Kidney (tissue), 14 donors: ENCODE results near the gene CLCN2. TPM values are rescaled to one million over a fixed set of nuclear protein-coding genes. Genes with fewer than 3 reads are reported as not detected.
A peak's percentile ranks its signal among the peaks of the same experiment; 100 is the strongest.

Source experiments
- DNase-seq, 5 donors: peaks; one replicate each; pipeline ENCODE4 v3.0.0-alpha.2; 2013 to 2020
- FAIRE-seq: peaks from 2 replicates; lab custom pipeline; 2012; peaks lifted over from hg19 to GRCh38; lab: Jason Lieb, UNC
- H3K27ac ChIP-seq, 2 donors: one replicate each; pipeline ENCODE4 v1.7.0; 2013; ENCODE audit warnings: low read depth in 2 of 2, low read length in 2 of 2, inconsistent platforms in 1 of 2
- H3K27me3 ChIP-seq: one replicate; pipeline ENCODE4 v1.7.1; 2013; ENCODE audit warnings: low read length, inconsistent platforms; ENCODE audit not compliant: control insufficient read depth, insufficient read depth
- H3K36me3 ChIP-seq, 3 donors: one replicate each; pipeline versions ENCODE4 v1.7.0 to v1.7.1; 2013; ENCODE audit warnings: low read length in 3 of 3, control low read depth in 1 of 3, inconsistent platforms in 1 of 3; ENCODE audit not compliant: insufficient read depth in 3 of 3, control insufficient read depth in 2 of 3
- H3K4me1 ChIP-seq, 3 donors: one replicate each; pipeline versions ENCODE4 v1.7.0 to v1.7.1; 2013; ENCODE audit warnings: low read length in 3 of 3, inconsistent platforms in 1 of 3, low read depth in 1 of 3; ENCODE audit not compliant: control insufficient read depth in 2 of 3, insufficient read depth in 2 of 3
- H3K4me3 ChIP-seq, 3 donors: one replicate each; pipeline versions ENCODE4 v1.7.0 to v1.8.1; 2013; ENCODE audit warnings: low read length in 3 of 3, control low read depth in 1 of 3, inconsistent platforms in 1 of 3
- H3K9ac ChIP-seq, 3 donors: one replicate each; pipeline versions ENCODE4 v1.7.0 to v1.7.1; 2013; ENCODE audit warnings: low read length in 3 of 3, control low read depth in 1 of 3, inconsistent platforms in 1 of 3
- H3K9me3 ChIP-seq, 3 donors: one replicate each; pipeline versions ENCODE4 v1.7.0 to v1.7.1; 2013; ENCODE audit warnings: low read length in 3 of 3, control low read depth in 1 of 3, inconsistent platforms in 1 of 3; ENCODE audit not compliant: control insufficient read depth in 2 of 3, insufficient read depth in 1 of 3
- CTCF ChIP-seq: IDR thresholded peaks from 3 replicates; pipeline ENCODE4 v1.5.1; 2012; ENCODE audit warnings: mild to moderate bottlenecking, moderate library complexity, borderline replicate concordance; ENCODE audit not compliant: insufficient read depth; ENCODE audit errors: extremely low read depth
- intact Hi-C: fragments of 100-400 bp; cut with DNase I; formaldehyde crosslinking; loops from one replicate; pipeline ENCODE4 v1.11.1; 2022
- polyA plus RNA-seq: library from polyadenylated mRNA; stranded (reverse); fragments of 350-450 nt; fragmentation: Illumina TruSeq; extraction: RNeasy Lipid Tissue Mini Kit (QIAGEN cat#74804); gene quantifications from one replicate; pipeline ENCODE4 v1.2.3, GENCODE V29; 2014; ENCODE audit warnings: low read depth, low replicate concordance; ENCODE audit not compliant: insufficient read depth
- total RNA-seq: library from RNA; stranded (reverse); fragmentation: NEBNext Ultra II Directional; extraction: Animal tissue kit (Norgen Biotek cat#: 25700); gene quantifications from one replicate; pipeline ENCODE4 v1.2.1, GENCODE V29; 2021
- donor health status: control.
- donor health status: control.
- donor health status: control.
- donor health status: control.
- donor health status: control.
- donor health status: DM: yes; HTN: yes; CAD: no.
- donor health status: Normal renal cell carcinoma (clear cell type).

Gene CLCN2
- total and polyA plus RNA-seq, 2 donors from 2014 or later = 6.4 to 10.4 TPM

- Histone ChIP-seq H3K4me3 (no peak overlapping the region), H3K27ac (no peak overlapping the region), H3K27me3 (no peaks in the 10 kb centered on the region), H3K36me3 (peaks cover 7 to 34% (median 12%) of the 10 kb centered on the region in 3 donors), H3K9me3 (no peaks in the 10 kb centered on the region), H3K9ac (no peak overlapping the region), H3K4me1 (peaks cover 0 to 4% (median 3%) of the 10 kb centered on the region in 3 donors)
- intact Hi-C loops = no loop called here
- FAIRE-seq (no peak), DNase-seq (no peak)
- no peak for TF ChIP-seq CTCF
Observed at GRCh38 chr3:184366619-184367289, 5.3 kb upstream of the CLCN2 start.

GRCh38 chr3:184362668-184363546 lies 1.5 kb upstream of the CLCN2 start:
- Histone ChIP-seq H3K36me3 (peaks cover 7 to 22% (median 8%) of the 10 kb centered on the region in 3 donors), H3K27ac (peak overlapping the region; percentile 98 to 99), H3K9ac (peak overlapping the region; percentile 83 to 94 (median 88)), H3K4me1 (peaks cover 3 to 17% (median 13%) of the 10 kb centered on the region in 3 donors), H3K9me3 (no peaks in the 10 kb centered on the region), H3K27me3 (no peaks in the 10 kb centered on the region), H3K4me3 (peak overlapping the region; percentile 80 to 91 (median 84))
- no peak for FAIRE-seq
- intact Hi-C loops = no loop called here
- peak; percentile 98 to 99 (median 99) for DNase-seq
- peak; percentile 44 for TF ChIP-seq CTCF

GRCh38 chr3:184361932-184362667 lies 695 bp upstream of the CLCN2 start:
- no peaks in the 10 kb centered on the region for H3K27me3 ChIP-seq
- FAIRE-seq = no peak
- H3K9me3 ChIP-seq = no peaks in the 10 kb centered on the region
- peaks cover 3 to 17% (median 13%) of the 10 kb centered on the region in 3 donors for H3K4me1 ChIP-seq
- H3K27ac ChIP-seq = peak overlapping the region; percentile 98 to 99
- peak in 4 of 5 donors; percentile 57 to 87 (median 82) for DNase-seq
- TF ChIP-seq CTCF = no peak
- intact Hi-C loops = no loop called here
- H3K36me3 ChIP-seq = peaks cover 5 to 16% (median 7%) of the 10 kb centered on the region in 3 donors
- H3K4me3 ChIP-seq = peak overlapping the region; percentile 80 to 91 (median 84)
- H3K9ac ChIP-seq = peak overlapping the region; percentile 67 to 94 (median 88)
